Cardiac fibroblast (primary cell): ENCODE results near the gene OR12D2.
"Not testable (repeated sequence)": the region's sequence is repeated elsewhere in the genome, so short reads cannot be mapped to it uniquely, and the experiment has no call there.

Source experiments
- DNase-seq, 2 donors: peaks; one replicate each; pipeline versions ENCODE4 v3.0.0 to v3.0.0-alpha.2; 2010; ENCODE audit warnings: low read depth in 2 of 2
- H3K4me3 ChIP-seq, 2 donors: replicated peaks in 1 of 2; 1 replicate in 1 of 2; 2 replicates in 1 of 2; pipeline ENCODE4 v1.5.1; 2011; ENCODE audit warnings: low read depth in 2 of 2, low read length in 2 of 2, mild to moderate bottlenecking in 2 of 2, moderate library complexity in 1 of 2
- CTCF ChIP-seq: IDR thresholded peaks from one replicate; pipeline ENCODE4 v1.5.1; 2011; ENCODE audit warnings: low read depth, mild to moderate bottlenecking, low read length, inconsistent platforms

OR12D2 gene

GRCh38 chr6:29425075-29425474 is 29.6 kb downstream of the OR12D2 start:
- TF ChIP-seq CTCF, result no peak
- no peak overlapping the region for H3K4me3 ChIP-seq
- no peak for DNase-seq

GRCh38 chr6:29426654-29427053 is 31.2 kb downstream of the OR12D2 start:
- no peak for TF ChIP-seq CTCF
- H3K4me3 ChIP-seq, result no peak overlapping the region
- no peak for DNase-seq

- not testable (repeated sequence) for H3K4me3 ChIP-seq, DNase-seq
Observed at GRCh38 chr6:29436730-29437129, 41.3 kb downstream of the OR12D2 start.

GRCh38 chr6:29439006-29439405 is 43.6 kb downstream of the OR12D2 start, which contains the start of gene OR10C1:
Gene OR10C1 (plus strand): TSS chr6:29439306. CDS start chr6:29440016, 710 bp downstream.
- no peak for TF ChIP-seq CTCF
- DNase-seq, result no peak
- no peak within 1 kb of the TSS for H3K4me3 ChIP-seq

- H3K4me3 ChIP-seq, result no peak overlapping the region
- DNase-seq, result no peak
- no peak for TF ChIP-seq CTCF
Observed at GRCh38 chr6:29442719-29443118, 47.3 kb downstream of the OR12D2 start.

GRCh38 chr6:29444031-29444430 is 48.6 kb downstream of the OR12D2 start:
- not testable (repeated sequence) for DNase-seq, H3K4me3 ChIP-seq
